Adrenal gland (tissue), 12 donors: ENCODE results near the gene PLA2G4B. TPM values are rescaled to one million over a fixed set of nuclear protein-coding genes. Genes with fewer than 3 reads are reported as not detected.
A peak's percentile ranks its signal among the peaks of the same experiment; 100 is the strongest.

ENCODE experiments used
- DNase-seq, 7 donors: peaks; one replicate each; pipeline ENCODE4 v3.0.0-alpha.2; 2019 to 2020
- H3K27ac ChIP-seq, 5 donors: fragments of 200-600 bp; sonication (generic) in 4 of 5; 1 replicate in 3 of 5; 2 replicates in 2 of 5; pipeline versions ENCODE4 v1.5.1 to v1.8.0; 2016 to 2020; ENCODE audit warnings: mild to moderate bottlenecking in 1 of 5
- H3K27me3 ChIP-seq: fragments of 200-600 bp; 2 replicates; pipeline ENCODE4 v1.8.0; 2021
- H3K36me3 ChIP-seq, 2 donors: fragments of 200-600 bp; replicated peaks in 1 of 2; 1 replicate in 1 of 2; 2 replicates in 1 of 2; pipeline versions ENCODE4 v1.5.1 to v1.8.0; 2018 to 2022
- H3K4me1 ChIP-seq, 2 donors: fragments of 200-600 bp; replicated peaks in 1 of 2; 1 replicate in 1 of 2; 2 replicates in 1 of 2; pipeline versions ENCODE4 v1.5.1 to v1.8.0; 2018 to 2021
- H3K4me3 ChIP-seq, 4 donors: fragments of 200-600 bp; sonication (generic) in 3 of 4; one replicate each; pipeline ENCODE4 v1.5.1; 2016 to 2018
- H3K9me3 ChIP-seq, 3 donors: fragments of 200-600 bp; sonication (generic) in 1 of 3; replicated peaks in 1 of 3; 1 replicate in 2 of 3; 2 replicates in 1 of 3; pipeline versions ENCODE4 v1.5.1 to v1.8.0; 2016 to 2021
- CTCF ChIP-seq, 6 experiments: fragments of 450-650 bp in 4 of 6; fragments of 200-600 bp in 2 of 6; sonication (generic) in 1 of 6; IDR thresholded peaks; 1 replicate in 5 of 6; 2 replicates in 1 of 6; pipeline versions ENCODE4 v1.5.1 to v1.8.0; 2016 to 2021; ENCODE audit warnings: antibody characterized with exemption in 6 of 6, mild to moderate bottlenecking in 2 of 6, moderate library complexity in 1 of 6
- POLR2A ChIP-seq, 2 donors: fragments of 450-650 bp; IDR thresholded peaks; one replicate each; pipeline ENCODE4 v1.6.1; 2017; ENCODE audit warnings: antibody characterized with exemption in 2 of 2, mild to moderate bottlenecking in 2 of 2, moderate library complexity in 1 of 2
- WGBS, 4 donors: extraction: QIAGEN DNeasy Blood & Tissue Kit in 2 of 4; methylation state at CpG; one replicate each; pipeline versions ENCODE4 v1.1.5 to v1.1.7; 2013 to 2017; 5-methylcytosine and 5-hydroxymethylcytosine counted together
- intact Hi-C, 2 donors: fragments of 100-400 bp; cut with DNase I; formaldehyde crosslinking; loops; one replicate each; pipeline versions ENCODE4 v1.14.1 to v1.15.0; 2022 to 2023
- polyA plus RNA-seq, 3 donors: library from polyadenylated mRNA; stranded (reverse); fragments of 200-250 nt in 2 of 3; fragments of 350-450 nt in 1 of 3; fragmentation: Illumina TruSeq in 1 of 3; extraction: RNeasy Lipid Tissue Mini Kit (QIAGEN cat#74804) in 1 of 3; gene quantifications; one replicate each; pipeline ENCODE4 v1.2.3, GENCODE V29; 2013 to 2014
- total RNA-seq, 9 donors: library from RNA; depleted of rRNA in 4 of 9; stranded (reverse); fragments of >200 nt in 4 of 9; fragments of 120-200 nt in 1 of 9; fragmentation: NEBNext Ultra II Directional in 1 of 9; extraction: Animal tissue kit (Norgen Biotek cat#: 25700) in 1 of 9; gene quantifications; one replicate each; pipeline versions ENCODE4 v1.1.0 to v1.2.4, GENCODE V29; 2013 to 2023
- donor health status: healthy with polysubstance abuse.
- donor health status: Bipolar disorder and iron deficiency.
- donor health status: DM: yes; HTN: yes; CAD: no.
- donor health status: DM: no; HTN: no; CAD: no.
- donor health status: DM: no; HTN: no; CAD: no.
- donor health status: DM: yes; HTN: yes; CAD: no.

Gene PLA2G4B
- total and polyA plus RNA-seq, 12 donors, result 0.35 to 26.4 (median 4.9) TPM

GRCh38 chr15:41795996-41796856, 42.4 kb upstream of the PLA2G4B start:
- WGBS, 4 donors, result 61 to 71% (median 65%) methylated on average over 10 of the region's 10 CpGs
- peaks cover 10 to 37% of the 10 kb centered on the region in 2 donors for H3K4me1 ChIP-seq

GRCh38 chr15:41797201-41797944, 41.3 kb upstream of the PLA2G4B start:
- H3K27me3 ChIP-seq, result no peaks in the 10 kb centered on the region
- TF ChIP-seq POLR2A (IDR thresholded peaks at IDR 0.05) (no peak), CTCF (IDR thresholded peaks at IDR 0.05) (no peak)
- H3K36me3 ChIP-seq, result peaks cover 0 to 10% of the 10 kb centered on the region in 2 donors
- WGBS, 4 donors, result 80 to 92% (median 87%) methylated on average over 8 of the region's 8 CpGs
- intact Hi-C loops, result no loop called here
- H3K9me3 ChIP-seq, result no peaks in the 10 kb centered on the region
- H3K4me1 ChIP-seq, result peaks cover 10 to 30% of the 10 kb centered on the region in 2 donors
- H3K4me3 ChIP-seq, result no peak overlapping the region
- peak overlapping the region in 1 of 5 donors; percentile 53 for H3K27ac ChIP-seq
- no peak for DNase-seq

More at GRCh38 chr15:41795996-41796856, 42.4 kb upstream of the PLA2G4B start:
- peaks cover 0 to 10% of the 10 kb centered on the region in 2 donors for H3K36me3 ChIP-seq
- DNase-seq, result no peak
- no peak for TF ChIP-seq POLR2A (IDR thresholded peaks at IDR 0.05)
- no peak for TF ChIP-seq CTCF (IDR thresholded peaks at IDR 0.05)
- intact Hi-C loops, result no loop called here
- H3K4me3 ChIP-seq, result no peak overlapping the region
- no peaks in the 10 kb centered on the region for H3K27me3 ChIP-seq
- H3K9me3 ChIP-seq, result no peaks in the 10 kb centered on the region
- H3K27ac ChIP-seq, result peak overlapping the region in 3 of 5 donors; percentile 3 to 53 (median 17)

- H3K4me1 ChIP-seq, result peaks cover 10 to 30% of the 10 kb centered on the region in 2 donors
- DNase-seq, result peak in 5 of 7 donors; percentile 44 to 73 (median 51)
Observed at GRCh38 chr15:41798607-41799487, 39.8 kb upstream of the PLA2G4B start.

More at GRCh38 chr15:41798607-41799487, 39.8 kb upstream of the PLA2G4B start:
- Histone ChIP-seq H3K9me3 (no peaks in the 10 kb centered on the region), H3K4me3 (no peak overlapping the region), H3K27me3 (no peaks in the 10 kb centered on the region), H3K36me3 (peaks cover 0 to 10% of the 10 kb centered on the region in 2 donors), H3K27ac (peak overlapping the region in 3 of 5 donors; percentile 29 to 60 (median 47))
- 63 to 69% (median 65%) methylated on average over 9 of the region's 9 CpGs for WGBS, 4 donors
- intact Hi-C loops, result no loop called here
- no peak for TF ChIP-seq POLR2A (IDR thresholded peaks at IDR 0.05)
- no peak for TF ChIP-seq CTCF (IDR thresholded peaks at IDR 0.05)
